Activated T-cell treated with anti-CD3 and anti-CD28 coated beads, Interleukin-2, amount 50 U/mL, for 24 hours (primary cell): Measurements from ENCODE around the gene CCDC89.

Experiments used
- DNase-seq: peaks from one replicate; pipeline ENCODE4 v3.0.0-alpha.2; 2020
- H3K27ac Mint-ChIP-seq: 2 replicates; pipeline ENCODE4 v1.8.0; 2020; ENCODE audit warnings: mild to moderate bottlenecking, mixed read lengths
- H3K27me3 Mint-ChIP-seq: 2 replicates; pipeline ENCODE4 v1.8.0; 2020; ENCODE audit warnings: mixed read lengths
- H3K36me3 Mint-ChIP-seq: 2 replicates; pipeline ENCODE4 v1.8.0; 2020; ENCODE audit warnings: low read depth, mixed read lengths
- H3K4me1 Mint-ChIP-seq: 2 replicates; pipeline ENCODE4 v1.8.0; 2020; ENCODE audit warnings: low read depth, mixed read lengths
- H3K4me3 Mint-ChIP-seq: 2 replicates; pipeline ENCODE4 v1.8.0; 2020; ENCODE audit warnings: mild to moderate bottlenecking, moderate library complexity, mixed read lengths
- H3K9me3 Mint-ChIP-seq: 2 replicates; pipeline ENCODE4 v1.8.0; 2020; ENCODE audit warnings: mixed read lengths

CCDC89 gene

DNA sequence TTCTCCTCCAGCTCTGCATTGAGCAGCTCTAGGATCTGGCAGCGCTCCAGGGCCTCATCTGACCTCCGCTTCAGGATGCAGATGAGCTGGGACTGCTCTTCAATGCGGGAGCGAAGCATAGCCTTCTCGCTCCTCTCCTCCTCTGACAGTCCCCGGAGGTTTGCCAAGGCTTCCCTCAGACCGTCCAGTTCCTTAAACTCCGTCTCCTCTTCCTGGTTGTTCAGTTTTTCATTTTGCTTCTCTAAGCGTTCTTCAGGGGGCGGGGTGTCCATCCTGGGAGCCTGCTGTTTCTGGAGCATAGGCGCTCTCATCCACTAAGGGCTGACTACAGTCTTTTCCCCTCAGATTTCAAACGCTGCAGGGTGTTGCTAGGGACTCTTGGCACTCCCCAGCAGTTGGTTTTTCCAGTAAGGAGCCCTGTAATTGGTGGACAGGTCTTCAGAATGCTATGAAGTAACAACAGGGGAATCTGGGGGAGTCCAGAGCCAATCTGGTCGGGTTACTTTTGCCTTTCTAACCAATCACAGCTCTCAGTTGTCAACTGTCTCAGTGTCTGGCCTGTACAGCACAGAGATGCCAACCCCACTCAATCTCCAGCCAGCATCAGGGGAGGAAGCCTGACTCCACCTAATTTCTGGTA is at the start of gene CCDC89:
TSS of gene CCDC89 (minus strand) at position 376 of the 640 bp plus-strand sequence. CDS start at position 311, 65 bp downstream.
- no peaks in the 10 kb centered on the region for H3K9me3 Mint-ChIP-seq
- H3K27ac Mint-ChIP-seq = no peak within 1 kb of the TSS
- H3K27me3 Mint-ChIP-seq = no peaks in the 10 kb centered on the region
- no peaks in the 10 kb centered on the region for H3K36me3 Mint-ChIP-seq
- H3K4me1 Mint-ChIP-seq = peaks cover 17% of the 10 kb centered on the region
- no peak within 1 kb of the TSS for H3K4me3 Mint-ChIP-seq
- no peak for DNase-seq

DNA sequence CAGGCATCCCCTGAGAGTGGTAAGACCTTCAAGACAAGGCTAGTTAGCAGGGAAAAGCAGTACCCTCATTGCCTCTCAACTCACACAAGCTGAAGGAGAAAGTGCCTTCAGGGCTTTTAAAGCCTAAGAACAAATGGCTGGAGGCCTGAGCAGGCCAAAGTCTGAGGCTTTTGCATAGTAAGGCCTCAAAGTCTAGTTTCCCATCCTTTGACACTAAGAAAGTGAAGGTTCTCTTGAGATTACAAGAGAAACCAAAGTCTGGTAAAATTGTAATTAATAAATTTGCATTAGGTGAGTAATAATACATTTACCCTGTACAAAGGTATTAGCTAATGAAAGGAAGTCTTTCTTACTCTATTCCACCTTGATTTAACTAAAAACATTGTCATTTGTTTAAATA is 47.0 kb upstream of the CCDC89 start:
- no peak for DNase-seq
- Mint-ChIP-seq H3K36me3 (peaks cover 18% of the 10 kb centered on the region), H3K27ac (no peak overlapping the region), H3K4me3 (no peak overlapping the region), H3K9me3 (no peaks in the 10 kb centered on the region), H3K4me1 (peaks cover 18% of the 10 kb centered on the region), H3K27me3 (no peaks in the 10 kb centered on the region)

DNA sequence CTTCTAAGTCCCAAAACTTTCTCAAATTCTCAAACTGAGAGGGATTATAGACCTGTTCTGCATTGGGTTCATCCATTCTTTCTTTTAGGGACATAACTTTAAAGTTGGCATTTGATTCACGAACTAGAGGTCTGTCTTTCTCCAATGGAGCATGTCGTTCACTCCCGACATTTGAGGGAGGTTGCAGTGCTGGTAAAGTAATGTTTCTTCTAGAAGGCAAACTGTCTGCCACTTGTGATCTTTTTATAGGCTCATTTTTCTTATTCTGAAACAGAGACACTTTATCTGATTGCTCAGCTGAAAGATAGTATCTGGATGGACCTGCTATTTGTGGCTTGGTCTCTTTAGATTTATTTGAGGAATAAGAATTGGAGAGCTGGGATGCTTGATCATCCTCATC is 40.4 kb upstream of the CCDC89 start:
- no peak for DNase-seq
- H3K36me3 Mint-ChIP-seq = peaks cover 8% of the 10 kb centered on the region
- no peak overlapping the region for H3K4me3 Mint-ChIP-seq
- no peak overlapping the region for H3K27ac Mint-ChIP-seq
- H3K9me3 Mint-ChIP-seq = no peaks in the 10 kb centered on the region
- H3K4me1 Mint-ChIP-seq = peaks cover 4% of the 10 kb centered on the region
- no peaks in the 10 kb centered on the region for H3K27me3 Mint-ChIP-seq

DNA sequence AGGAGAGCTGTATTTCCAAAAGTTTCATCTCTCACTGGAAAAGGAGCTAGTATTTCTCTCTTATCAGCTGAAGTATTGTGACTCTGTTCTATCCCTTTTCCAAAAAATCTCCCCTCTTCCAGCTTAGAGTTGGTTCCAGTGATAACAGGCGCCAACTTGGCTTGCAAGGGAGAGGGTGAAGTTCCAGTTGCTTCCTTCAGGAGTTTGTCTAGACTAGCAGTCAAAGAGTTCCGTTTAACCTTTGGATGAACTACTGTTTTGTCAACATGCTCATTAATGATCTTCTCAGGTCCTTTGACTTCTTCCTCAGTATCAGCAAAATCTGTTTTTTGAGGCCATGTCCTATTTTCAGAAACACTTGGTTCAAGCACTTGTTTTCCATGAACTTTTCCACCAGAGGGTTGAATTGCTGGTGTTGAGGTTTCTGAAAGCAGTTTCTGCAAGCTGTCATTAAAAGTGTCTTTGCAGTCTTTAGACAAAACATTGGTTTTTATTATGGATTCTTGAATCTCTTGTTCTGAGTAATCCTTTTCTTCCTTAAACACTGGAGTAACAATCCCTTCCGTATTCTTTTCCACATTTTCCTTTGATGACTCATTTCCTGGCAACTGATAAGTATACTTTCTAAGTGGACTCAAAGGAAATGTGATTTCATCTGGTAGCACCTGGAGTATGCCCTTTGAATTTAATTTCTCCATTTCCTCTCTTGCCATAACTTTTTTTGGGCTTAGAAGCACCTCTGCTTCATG is 39.7 kb upstream of the CCDC89 start:
- Mint-ChIP-seq H3K27ac (no peak overlapping the region), H3K9me3 (no peaks in the 10 kb centered on the region), H3K27me3 (no peaks in the 10 kb centered on the region), H3K36me3 (peaks cover 10% of the 10 kb centered on the region), H3K4me1 (peaks cover 4% of the 10 kb centered on the region), H3K4me3 (no peak overlapping the region)
- DNase-seq = no peak

DNA sequence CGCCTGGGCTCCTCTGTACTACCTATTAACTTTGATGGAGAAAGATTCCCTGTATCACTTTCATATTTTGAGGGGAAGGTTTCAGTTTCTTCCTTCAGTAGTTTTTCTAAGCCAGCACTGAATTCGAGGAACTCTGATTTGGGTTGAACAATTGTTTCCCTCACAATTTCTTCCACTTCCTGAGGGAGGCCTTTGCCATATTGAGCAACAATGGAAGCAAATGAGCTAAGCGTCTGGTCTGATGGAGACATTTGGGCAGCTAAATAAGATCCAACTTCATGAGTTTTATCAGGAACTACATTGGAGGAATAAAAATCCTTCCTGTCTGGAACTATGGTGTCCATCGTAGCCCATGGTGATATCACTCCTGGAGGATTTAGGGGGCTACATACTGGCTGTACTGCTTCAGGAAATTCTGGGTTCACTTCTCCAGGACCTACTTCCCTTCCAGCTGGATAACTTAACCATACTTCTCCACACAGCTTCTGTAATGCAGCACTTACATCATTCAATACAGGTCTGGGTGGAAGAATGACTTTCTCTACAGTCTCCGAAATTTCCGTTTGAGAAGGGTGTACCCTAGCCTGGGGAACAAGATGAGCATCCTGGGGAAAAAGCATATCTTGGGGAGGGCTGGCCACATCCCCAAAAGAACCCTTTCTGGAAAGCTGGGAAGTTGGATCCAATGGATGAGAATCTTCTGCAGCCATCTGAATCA is 38.9 kb upstream of the CCDC89 start:
- Mint-ChIP-seq H3K27ac (no peak overlapping the region), H3K27me3 (no peaks in the 10 kb centered on the region), H3K36me3 (peaks cover 12% of the 10 kb centered on the region), H3K9me3 (no peaks in the 10 kb centered on the region), H3K4me3 (no peak overlapping the region), H3K4me1 (peaks cover 4% of the 10 kb centered on the region)
- DNase-seq = no peak

DNA sequence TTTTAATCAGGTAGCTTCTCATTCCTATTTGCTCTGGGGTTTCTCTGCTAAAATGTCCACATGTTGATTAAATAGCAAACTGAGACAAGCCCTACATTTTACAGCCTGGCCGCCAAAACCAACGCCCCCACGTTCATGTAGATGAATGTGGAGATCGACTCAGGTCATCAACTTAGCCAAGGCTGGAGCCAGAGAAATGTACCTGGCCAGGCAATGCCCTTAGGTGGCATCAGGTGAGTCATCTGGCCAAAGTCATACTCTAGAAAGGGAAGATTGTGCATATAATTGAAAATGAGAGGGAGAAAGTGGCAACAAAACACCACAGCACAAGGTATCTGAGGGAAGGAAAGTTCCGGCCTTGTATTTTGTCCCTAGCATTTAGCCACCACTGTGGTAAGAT is 37.1 kb upstream of the CCDC89 start:
- Mint-ChIP-seq H3K27ac (no peak overlapping the region), H3K4me1 (peaks cover 3% of the 10 kb centered on the region), H3K36me3 (peaks cover 10% of the 10 kb centered on the region), H3K9me3 (no peaks in the 10 kb centered on the region), H3K27me3 (no peaks in the 10 kb centered on the region), H3K4me3 (no peak overlapping the region)
- DNase-seq = no peak

DNA sequence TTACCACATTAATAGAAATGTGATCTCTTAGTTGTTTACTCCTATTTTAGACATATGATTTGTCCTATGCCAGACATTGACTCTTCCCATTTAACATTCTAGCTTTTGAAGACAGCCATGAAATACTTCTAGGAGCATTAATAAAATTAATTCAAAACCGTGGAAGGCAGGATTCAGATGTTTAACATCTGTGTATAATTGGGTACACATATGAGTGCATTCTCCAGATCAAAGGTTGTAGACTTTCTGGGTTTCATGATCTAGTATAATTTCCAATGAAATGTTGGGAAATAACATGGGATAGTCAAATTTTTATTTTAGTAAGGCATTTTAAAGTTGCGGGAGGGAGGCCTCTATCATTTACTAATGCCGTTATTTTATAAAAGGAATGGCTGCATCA is 35.2 kb upstream of the CCDC89 start:
- DNase-seq = no peak
- Mint-ChIP-seq H3K27ac (no peak overlapping the region), H3K27me3 (no peaks in the 10 kb centered on the region), H3K9me3 (no peaks in the 10 kb centered on the region), H3K4me3 (no peak overlapping the region), H3K4me1 (peaks cover 18% of the 10 kb centered on the region), H3K36me3 (peaks cover 5% of the 10 kb centered on the region)

DNA sequence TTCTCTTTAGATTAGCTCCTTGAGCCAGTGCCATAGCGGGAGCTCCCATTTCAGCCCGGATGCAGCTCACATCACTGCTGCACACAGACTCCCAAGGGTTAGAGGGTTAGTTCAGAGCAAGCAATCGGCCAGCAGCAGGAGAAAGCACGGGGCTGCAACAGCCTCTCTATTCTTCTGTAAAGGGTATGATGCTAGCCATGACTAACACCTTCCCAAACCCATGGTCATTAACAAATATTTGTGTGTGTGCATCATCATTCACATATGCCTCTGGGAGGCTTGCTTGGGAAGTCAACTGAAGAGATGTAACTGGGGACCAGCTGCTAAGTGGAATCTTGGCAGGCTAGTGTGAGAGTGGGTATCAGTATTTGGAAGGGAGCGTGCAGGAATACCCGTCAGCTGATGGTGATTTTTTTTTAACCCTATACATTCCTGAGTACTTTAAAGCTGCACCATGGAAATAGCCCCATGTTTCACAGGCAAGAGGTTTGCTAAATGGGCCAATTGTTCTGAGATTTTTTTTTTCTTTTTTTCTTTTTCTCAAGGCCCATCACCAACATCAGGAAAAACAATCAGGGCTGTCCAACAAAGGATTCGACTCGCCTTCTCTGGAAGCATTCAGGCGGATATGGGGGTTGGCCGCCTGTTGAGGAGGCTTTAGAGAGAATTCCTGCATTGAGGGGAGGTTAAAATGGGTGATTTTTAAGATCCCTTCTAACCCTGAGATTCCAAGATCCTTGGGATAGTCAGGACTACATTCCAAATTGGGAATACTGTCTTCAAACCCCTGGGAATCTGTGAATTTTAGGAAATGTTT is 33.2 kb upstream of the CCDC89 start:
- Mint-ChIP-seq H3K4me1 (peaks cover 19% of the 10 kb centered on the region), H3K27ac (no peak overlapping the region), H3K9me3 (no peaks in the 10 kb centered on the region), H3K36me3 (peaks cover 3% of the 10 kb centered on the region), H3K27me3 (no peaks in the 10 kb centered on the region), H3K4me3 (no peak overlapping the region)
- DNase-seq = no peak

DNA sequence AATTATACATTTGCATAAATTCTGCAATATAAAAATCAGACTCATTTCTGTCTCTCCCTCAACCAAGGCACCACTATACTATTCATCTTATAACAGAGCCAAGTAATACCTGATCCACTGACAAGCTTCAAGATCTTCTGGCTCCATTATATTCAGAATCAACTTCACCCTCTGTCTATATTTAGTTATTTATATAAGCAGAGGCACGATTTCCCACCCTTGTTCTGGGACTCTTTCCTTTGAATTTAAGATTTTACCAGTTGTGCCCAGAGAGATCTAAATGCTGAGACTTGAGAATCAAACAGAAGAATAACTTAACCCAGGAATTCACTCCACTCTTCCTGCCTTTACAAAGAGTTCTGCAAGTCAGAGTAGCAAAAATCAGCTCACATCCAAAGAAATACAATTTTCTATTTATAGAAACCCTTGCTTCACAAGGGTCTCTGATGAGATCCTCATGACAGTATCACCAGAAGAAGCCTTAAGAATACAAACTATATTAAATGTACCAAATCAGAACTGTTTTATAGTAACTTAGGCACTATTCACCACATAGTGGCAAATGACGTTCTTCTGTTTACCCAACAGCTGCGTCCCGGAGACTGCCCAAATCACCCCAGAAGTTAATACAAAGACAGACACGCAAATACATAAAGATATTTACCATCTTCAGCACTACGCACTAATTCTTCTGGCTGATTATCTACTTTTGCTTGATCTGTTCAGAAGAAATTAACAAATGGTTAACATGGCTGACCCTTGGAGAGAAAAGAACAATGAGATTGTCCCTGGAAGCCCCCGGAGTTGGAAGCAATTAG is 32.3 kb upstream of the CCDC89 start:
- no peaks in the 10 kb centered on the region for H3K9me3 Mint-ChIP-seq
- peaks cover 3% of the 10 kb centered on the region for H3K36me3 Mint-ChIP-seq
- no peak overlapping the region for H3K27ac Mint-ChIP-seq
- no peak for DNase-seq
- H3K4me1 Mint-ChIP-seq = peaks cover 19% of the 10 kb centered on the region
- H3K4me3 Mint-ChIP-seq = no peak overlapping the region
- no peaks in the 10 kb centered on the region for H3K27me3 Mint-ChIP-seq

DNA sequence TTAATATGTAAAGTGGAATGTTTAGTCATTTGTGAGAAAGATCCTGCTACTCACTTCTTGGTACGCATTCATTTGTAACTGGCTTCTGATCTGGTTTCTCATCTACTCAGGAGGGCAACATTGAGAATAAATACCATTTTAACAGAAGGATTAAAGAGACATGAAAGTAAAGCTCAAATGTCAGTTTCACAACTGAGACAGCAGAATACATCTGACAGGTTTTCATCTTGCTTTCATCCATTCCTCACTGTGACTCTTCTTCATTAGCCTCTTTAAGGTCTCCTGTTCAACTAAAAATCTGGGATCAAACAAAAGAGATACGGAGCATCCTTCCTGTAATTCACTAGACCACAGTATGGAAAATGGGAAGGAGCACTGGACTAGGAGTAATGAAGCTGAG is 31.4 kb upstream of the CCDC89 start:
- Mint-ChIP-seq H3K36me3 (peaks cover 3% of the 10 kb centered on the region), H3K4me3 (no peak overlapping the region)

DNA sequence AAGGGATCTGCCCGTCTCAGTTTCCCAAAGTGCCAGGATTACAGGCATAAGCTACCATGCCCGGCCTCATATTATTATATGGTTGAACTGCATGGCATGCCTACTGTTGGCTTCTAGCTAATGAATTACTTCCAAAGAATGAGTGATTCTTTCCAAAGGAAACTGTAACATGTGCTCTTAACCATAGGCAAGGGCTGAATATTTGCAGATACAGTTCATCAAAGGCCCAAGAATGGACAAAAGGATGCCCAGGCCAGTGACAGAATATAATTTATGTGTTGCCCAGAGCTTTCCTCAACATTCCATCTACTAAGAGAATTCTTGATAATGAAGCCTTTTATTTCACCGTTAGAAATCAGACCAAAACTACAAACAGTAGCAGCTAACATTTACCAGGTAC is 27.0 kb upstream of the CCDC89 start:
- Mint-ChIP-seq H3K9me3 (no peaks in the 10 kb centered on the region), H3K4me3 (no peak overlapping the region), H3K4me1 (peaks cover 15% of the 10 kb centered on the region), H3K36me3 (no peaks in the 10 kb centered on the region), H3K27ac (no peak overlapping the region), H3K27me3 (no peaks in the 10 kb centered on the region)
- no peak for DNase-seq

More for the DNA sequence above, 31.4 kb upstream of the CCDC89 start:
- H3K9me3 Mint-ChIP-seq = no peaks in the 10 kb centered on the region
- peaks cover 19% of the 10 kb centered on the region for H3K4me1 Mint-ChIP-seq
- H3K27me3 Mint-ChIP-seq = no peaks in the 10 kb centered on the region
- H3K27ac Mint-ChIP-seq = no peak overlapping the region
- DNase-seq = no peak

DNA sequence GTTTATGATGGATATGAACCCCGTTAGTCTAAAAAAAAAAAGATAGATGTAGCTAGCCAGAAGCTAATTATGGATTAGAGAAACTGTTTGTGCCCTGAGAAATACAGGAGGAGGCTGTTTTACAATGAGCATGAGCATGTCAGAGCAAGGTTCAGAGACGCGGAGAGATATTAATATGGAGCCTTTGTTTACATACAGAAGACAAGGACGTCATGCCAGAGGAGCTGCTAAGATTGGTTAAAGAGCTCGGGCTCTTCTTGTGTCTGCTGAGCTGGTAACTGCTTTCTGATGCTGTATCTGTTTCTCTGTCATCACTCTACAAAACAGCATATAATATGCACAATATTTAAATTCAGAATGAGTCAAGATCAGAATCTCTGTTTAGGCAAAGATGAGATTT is 24.9 kb upstream of the CCDC89 start:
- no peak overlapping the region for H3K4me3 Mint-ChIP-seq
- H3K4me1 Mint-ChIP-seq = peaks cover 2% of the 10 kb centered on the region
- no peak for DNase-seq
- H3K9me3 Mint-ChIP-seq = no peaks in the 10 kb centered on the region
- no peaks in the 10 kb centered on the region for H3K27me3 Mint-ChIP-seq
- H3K36me3 Mint-ChIP-seq = no peaks in the 10 kb centered on the region
- H3K27ac Mint-ChIP-seq = no peak overlapping the region

DNA sequence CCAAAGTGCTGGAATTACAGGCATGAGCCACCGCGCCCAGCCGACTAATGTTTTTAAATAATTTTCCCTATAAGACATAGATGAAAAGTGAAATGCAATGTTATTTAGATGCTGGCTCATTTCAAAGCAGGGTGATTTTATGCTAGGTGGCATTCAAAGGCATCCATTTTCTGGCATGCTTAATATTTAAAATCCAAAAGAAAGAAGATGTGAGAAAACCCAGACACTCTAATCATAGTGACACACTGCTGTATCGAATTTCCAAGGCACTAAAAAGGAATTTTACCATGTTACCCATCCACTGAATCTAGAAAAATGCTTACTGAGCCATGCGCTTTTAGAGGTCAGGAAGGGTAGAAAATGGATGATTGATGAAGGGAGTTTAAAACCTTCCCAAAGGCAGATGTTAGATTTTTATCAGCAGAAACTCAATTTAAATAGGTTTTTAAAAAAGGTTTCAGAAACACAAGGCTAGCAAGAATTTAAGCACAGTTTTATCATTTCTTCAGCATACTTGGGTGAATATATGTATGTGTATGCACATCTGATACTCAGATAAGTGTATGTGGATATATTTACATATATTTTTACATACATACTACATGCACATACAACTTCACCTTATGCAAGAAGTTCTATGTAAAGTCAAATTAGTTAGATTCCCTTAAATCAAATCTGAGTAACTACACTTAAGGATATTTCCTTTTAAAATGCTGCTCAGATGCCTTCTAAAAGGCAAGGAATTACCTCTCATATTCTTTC is 24.1 kb upstream of the CCDC89 start:
- no peaks in the 10 kb centered on the region for H3K36me3 Mint-ChIP-seq

More for the DNA sequence above, 24.1 kb upstream of the CCDC89 start:
- H3K27me3 Mint-ChIP-seq = no peaks in the 10 kb centered on the region
- H3K4me3 Mint-ChIP-seq = no peak overlapping the region
- no peak for DNase-seq
- no peaks in the 10 kb centered on the region for H3K9me3 Mint-ChIP-seq
- H3K4me1 Mint-ChIP-seq = peaks cover 2% of the 10 kb centered on the region
- no peak overlapping the region for H3K27ac Mint-ChIP-seq
